K562 (cell line): ENCODE results near the gene NDUFA13. TPM values are rescaled to one million over a fixed set of nuclear protein-coding genes. Genes with fewer than 3 reads are reported as not detected.

ENCODE experiments used
- ATF1 ChIP-seq, 2 experiments: fragments of 450-650 bp in 1 of 2; IDR thresholded peaks; 2 replicates each; pipeline ENCODE4 v1.6.1; 2016; ENCODE audit warnings: missing compliant biosample characterization in 1 of 2, missing genetic modification characterization in 1 of 2
- BHLHE40 ChIP-seq: IDR thresholded peaks from 2 replicates; pipeline ENCODE4 v1.6.1; 2011; ENCODE audit warnings: low read length, improper control_type of control experiment
- DPF2 ChIP-seq: fragments of 450-650 bp; IDR thresholded peaks from 2 replicates; pipeline ENCODE4 v1.6.1; 2016
- EHMT2 ChIP-seq: fragments of 450-650 bp; IDR thresholded peaks from 2 replicates; pipeline ENCODE4 v1.6.1; 2018; ENCODE audit warnings: antibody characterized with exemption
- HDAC1 ChIP-seq, 2 experiments: fragments of 450-650 bp; IDR thresholded peaks; 2 replicates each; pipeline ENCODE4 v1.6.1; 2016 to 2017; ENCODE audit warnings: inconsistent platforms in 1 of 2, mild to moderate bottlenecking in 1 of 2, moderate library complexity in 1 of 2
- KDM1A ChIP-seq, 2 experiments: fragments of 450-650 bp; IDR thresholded peaks; 2 replicates each; pipeline ENCODE4 v1.6.1; 2016; ENCODE audit warnings: mild to moderate bottlenecking in 2 of 2
- KLF16 ChIP-seq: IDR thresholded peaks from 2 replicates; pipeline ENCODE4 v1.6.1; 2016; ENCODE audit warnings: antibody characterized with exemption
- MLLT1 ChIP-seq, 2 experiments: fragments of 450-650 bp; IDR thresholded peaks; 2 replicates each; pipeline ENCODE4 v1.6.1; 2016
- MTA2 ChIP-seq: fragments of 450-650 bp; IDR thresholded peaks from 2 replicates; pipeline ENCODE4 v1.6.1; 2016; ENCODE audit warnings: low read depth
- NCOA4 ChIP-seq: fragments of 450-650 bp; IDR thresholded peaks from 2 replicates; pipeline ENCODE4 v1.6.1; 2018; ENCODE audit warnings: mild to moderate bottlenecking; ENCODE audit not compliant: partially characterized antibody
- SMAD2 ChIP-seq: fragments of 150-350 bp; IDR thresholded peaks from 2 replicates; pipeline ENCODE4 v1.6.1; 2014; ENCODE audit warnings: low read depth, mild to moderate bottlenecking, low read length
- SMC3 ChIP-seq: conservative IDR thresholded peaks from 2 replicates; pipeline ENCODE4 v1.6.1; 2011; ENCODE audit warnings: low read depth, low read length, improper control_type of control experiment; ENCODE audit not compliant: insufficient read depth
- TFAM ChIP-seq: fragments of 250-450 bp; sonication (Bioruptor Pico); conservative IDR thresholded peaks from 2 replicates; pipeline ENCODE4 v1.5.0; 2021; ENCODE audit warnings: mild to moderate bottlenecking, moderate library complexity
- U2AF1 ChIP-seq: fragments of 200-400 bp; formaldehyde crosslinking; optimal IDR thresholded peaks from 2 replicates; pipeline ENCODE3; 2017; ENCODE audit warnings: mild to moderate bottlenecking, low read depth, low read length, moderate library complexity
- ZNF134 ChIP-seq: fragments of 250-450 bp; sonication (Bioruptor Pico); conservative IDR thresholded peaks from 2 replicates; pipeline ENCODE4 v1.4.0; 2020
- ZNF143 ChIP-seq: sonication (generic); formaldehyde crosslinking; IDR thresholded peaks from 2 replicates; pipeline ENCODE4 v1.9.0; 2022; ENCODE audit warnings: mild to moderate bottlenecking, missing genetic modification reagents
- ZNF197 ChIP-seq: fragments of 200-800 bp; sonication (Bioruptor generic); IDR thresholded peaks from 2 replicates; pipeline ENCODE4 v1.6.1; 2016; ENCODE audit warnings: low read depth, missing genetic modification characterization, missing compliant biosample characterization
- ZNF311 ChIP-seq: fragments of 250-450 bp; sonication (Bioruptor Pico); IDR thresholded peaks from 2 replicates; pipeline ENCODE4 v1.4.0; 2020; ENCODE audit warnings: mild to moderate bottlenecking, moderate library complexity
- ZNF431 ChIP-seq: sonication (generic); formaldehyde crosslinking; IDR thresholded peaks from 2 replicates; pipeline ENCODE4 v1.8.0; 2022; ENCODE audit warnings: mild to moderate bottlenecking, missing genetic modification reagents
- ZNF444 ChIP-seq: fragments of 250-450 bp; sonication (Bioruptor Pico); IDR thresholded peaks from 2 replicates; pipeline ENCODE4 v1.4.0; 2020; ENCODE audit warnings: mild to moderate bottlenecking, moderate library complexity
- ZNF766 ChIP-seq: fragments of 200-800 bp; sonication (Bioruptor generic); conservative IDR thresholded peaks from 2 replicates; pipeline ENCODE4 v1.6.1; 2016; ENCODE audit warnings: missing genetic modification characterization, missing compliant biosample characterization
- polyA plus RNA-seq, 8 experiments: library from polyadenylated mRNA; depleted of rRNA in 4 of 8; stranded (reverse) in 5 of 8; unstranded in 3 of 8; fragments of >200 nt; fragmentation: Nextera tagmentation in 2 of 8; fragmentation: Illumina TruSeq in 1 of 8; extraction: Ambion mirVana in 2 of 8; extraction: Trizol in 1 of 8; gene quantifications; 2 replicates each; pipeline versions ENCODE4 v1.2.1 to v1.2.3, GENCODE V29; 2011 to 2014; ENCODE audit warnings: inconsistent platforms in 1 of 8, missing spikeins in 1 of 8
- total RNA-seq, 7 experiments: library from RNA; depleted of rRNA in 6 of 7; stranded (reverse); fragments of >200 nt in 6 of 7; fragmentation: Illumina TruSeq in 2 of 7; extraction: Trizol in 2 of 7; gene quantifications; 2 replicates each; pipeline versions ENCODE4 v1.2.1 to v1.2.3, GENCODE V29; 2011 to 2021; ENCODE audit warnings: low replicate concordance in 1 of 7
- TF ChIP-seq, protein P1 (sequence below): fragments of 250-450 bp; sonication (Bioruptor Pico); IDR thresholded peaks from 2 replicates; pipeline ENCODE4 v1.8.0; 2021; ENCODE audit warnings: mild to moderate bottlenecking, moderate library complexity
- TF ChIP-seq, protein P2 (sequence below): IDR thresholded peaks from 2 replicates; pipeline ENCODE4 v1.6.1; 2011; ENCODE audit not compliant: insufficient read length; ENCODE audit errors: extremely low read depth
- TF ChIP-seq, protein P3 (sequence below): sonication (generic); formaldehyde crosslinking; IDR thresholded peaks from 2 replicates; pipeline ENCODE4 v1.8.1; 2023; ENCODE audit warnings: mild to moderate bottlenecking, missing genetic modification reagents
- TF ChIP-seq, protein P4 (sequence below): sonication (generic); formaldehyde crosslinking; IDR thresholded peaks from 2 replicates; pipeline ENCODE4 v1.5.0; 2020; ENCODE audit warnings: missing genetic modification reagents

NDUFA13 gene
- total and polyA plus RNA-seq, 9 of the 15 experiments (the other 6 are each of a cell fraction or from before 2014, with no cell fraction given): 146 to 596 (median 429) TPM

GRCh38 chr19:19531951-19532805 is 16.2 kb downstream of the NDUFA13 start (continued):
- TF ChIP-seq NCOA4 (no peak), DPF2 (no peak), U2AF1 (no peak), EHMT2 (no peak), ZNF134 (CRISPR knock-in tag) (no peak), SMC3 (peak; percentile 93), ATF1 (CRISPR knock-in tag; IDR thresholded peaks at IDR 0.05) (no peak), ATF1 (tag; IDR thresholded peaks at IDR 0.05) (peak; percentile 45; the same call in 1 of the 2 replicates), ZNF311 (CRISPR knock-in tag) (no peak), ZNF444 (CRISPR knock-in tag) (no peak), HDAC1 (IDR thresholded peaks at IDR 0.05) (no peak), KDM1A (IDR thresholded peaks at IDR 0.05) (no peak), ZNF143 (no peak), ZNF766 (CRISPR knock-in tag) (no peak), KLF16 (peak; percentile 17; the same call in 1 of the 2 replicates), ZNF431 (CRISPR knock-in tag) (no peak), MLLT1 (IDR thresholded peaks at IDR 0.05) (no peak), MTA2 (no peak), TFAM (CRISPR knock-in tag) (no peak), ZNF197 (no peak), BHLHE40 (0 out of 2 replicates have a peak, but pooled peaks have one; percentile 13), SMAD2 (no peak)
- TF ChIP-seq, protein P1, sequence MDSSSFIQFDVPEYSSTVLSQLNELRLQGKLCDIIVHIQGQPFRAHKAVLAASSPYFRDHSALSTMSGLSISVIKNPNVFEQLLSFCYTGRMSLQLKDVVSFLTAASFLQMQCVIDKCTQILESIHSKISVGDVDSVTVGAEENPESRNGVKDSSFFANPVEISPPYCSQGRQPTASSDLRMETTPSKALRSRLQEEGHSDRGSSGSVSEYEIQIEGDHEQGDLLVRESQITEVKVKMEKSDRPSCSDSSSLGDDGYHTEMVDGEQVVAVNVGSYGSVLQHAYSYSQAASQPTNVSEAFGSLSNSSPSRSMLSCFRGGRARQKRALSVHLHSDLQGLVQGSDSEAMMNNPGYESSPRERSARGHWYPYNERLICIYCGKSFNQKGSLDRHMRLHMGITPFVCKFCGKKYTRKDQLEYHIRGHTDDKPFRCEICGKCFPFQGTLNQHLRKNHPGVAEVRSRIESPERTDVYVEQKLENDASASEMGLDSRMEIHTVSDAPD: no peak
- TF ChIP-seq, protein P2, sequence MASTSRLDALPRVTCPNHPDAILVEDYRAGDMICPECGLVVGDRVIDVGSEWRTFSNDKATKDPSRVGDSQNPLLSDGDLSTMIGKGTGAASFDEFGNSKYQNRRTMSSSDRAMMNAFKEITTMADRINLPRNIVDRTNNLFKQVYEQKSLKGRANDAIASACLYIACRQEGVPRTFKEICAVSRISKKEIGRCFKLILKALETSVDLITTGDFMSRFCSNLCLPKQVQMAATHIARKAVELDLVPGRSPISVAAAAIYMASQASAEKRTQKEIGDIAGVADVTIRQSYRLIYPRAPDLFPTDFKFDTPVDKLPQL: no peak
- TF ChIP-seq, protein P3, sequence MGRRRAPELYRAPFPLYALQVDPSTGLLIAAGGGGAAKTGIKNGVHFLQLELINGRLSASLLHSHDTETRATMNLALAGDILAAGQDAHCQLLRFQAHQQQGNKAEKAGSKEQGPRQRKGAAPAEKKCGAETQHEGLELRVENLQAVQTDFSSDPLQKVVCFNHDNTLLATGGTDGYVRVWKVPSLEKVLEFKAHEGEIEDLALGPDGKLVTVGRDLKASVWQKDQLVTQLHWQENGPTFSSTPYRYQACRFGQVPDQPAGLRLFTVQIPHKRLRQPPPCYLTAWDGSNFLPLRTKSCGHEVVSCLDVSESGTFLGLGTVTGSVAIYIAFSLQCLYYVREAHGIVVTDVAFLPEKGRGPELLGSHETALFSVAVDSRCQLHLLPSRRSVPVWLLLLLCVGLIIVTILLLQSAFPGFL (CRISPR knock-in tag): no peak
- TF ChIP-seq, protein P4, sequence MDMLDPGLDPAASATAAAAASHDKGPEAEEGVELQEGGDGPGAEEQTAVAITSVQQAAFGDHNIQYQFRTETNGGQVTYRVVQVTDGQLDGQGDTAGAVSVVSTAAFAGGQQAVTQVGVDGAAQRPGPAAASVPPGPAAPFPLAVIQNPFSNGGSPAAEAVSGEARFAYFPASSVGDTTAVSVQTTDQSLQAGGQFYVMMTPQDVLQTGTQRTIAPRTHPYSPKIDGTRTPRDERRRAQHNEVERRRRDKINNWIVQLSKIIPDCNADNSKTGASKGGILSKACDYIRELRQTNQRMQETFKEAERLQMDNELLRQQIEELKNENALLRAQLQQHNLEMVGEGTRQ (CRISPR knock-in tag): no peak
